Measurements from ENCODE around the gene TRIM6. TPM values are rescaled to one million over a fixed set of nuclear protein-coding genes. Genes with fewer than 3 reads are reported as not detected.
A peak's percentile ranks its signal among the peaks of the same experiment; 100 is the strongest.

TRIM6 gene
- total and polyA plus RNA-seq, 9 of the 15 experiments (the other 6 are each of a cell fraction or from before 2014, with no cell fraction given) = 5.0 to 11.8 (median 8.7) TPM

DNA sequence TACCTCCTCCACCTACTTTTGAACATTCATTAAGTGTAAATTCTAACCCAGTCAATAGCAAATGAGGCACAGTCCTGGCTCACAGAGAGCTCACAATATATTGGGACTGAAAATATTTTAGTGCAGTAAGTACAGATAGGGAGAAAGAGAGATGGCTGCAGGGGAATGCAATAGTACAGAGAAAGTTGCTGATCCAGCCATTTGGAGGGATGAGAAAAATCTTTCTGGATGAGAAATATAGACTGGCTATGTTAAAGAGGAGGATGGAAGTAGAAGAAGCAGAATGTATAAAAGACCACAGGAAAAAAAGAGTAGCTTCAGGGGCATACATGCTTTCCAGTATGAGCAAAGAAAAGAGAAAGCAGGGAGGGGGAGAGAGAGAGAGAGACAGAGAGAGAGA is 19.3 kb upstream of the TRIM6 start (continued):
- TF ChIP-seq, protein P1, sequence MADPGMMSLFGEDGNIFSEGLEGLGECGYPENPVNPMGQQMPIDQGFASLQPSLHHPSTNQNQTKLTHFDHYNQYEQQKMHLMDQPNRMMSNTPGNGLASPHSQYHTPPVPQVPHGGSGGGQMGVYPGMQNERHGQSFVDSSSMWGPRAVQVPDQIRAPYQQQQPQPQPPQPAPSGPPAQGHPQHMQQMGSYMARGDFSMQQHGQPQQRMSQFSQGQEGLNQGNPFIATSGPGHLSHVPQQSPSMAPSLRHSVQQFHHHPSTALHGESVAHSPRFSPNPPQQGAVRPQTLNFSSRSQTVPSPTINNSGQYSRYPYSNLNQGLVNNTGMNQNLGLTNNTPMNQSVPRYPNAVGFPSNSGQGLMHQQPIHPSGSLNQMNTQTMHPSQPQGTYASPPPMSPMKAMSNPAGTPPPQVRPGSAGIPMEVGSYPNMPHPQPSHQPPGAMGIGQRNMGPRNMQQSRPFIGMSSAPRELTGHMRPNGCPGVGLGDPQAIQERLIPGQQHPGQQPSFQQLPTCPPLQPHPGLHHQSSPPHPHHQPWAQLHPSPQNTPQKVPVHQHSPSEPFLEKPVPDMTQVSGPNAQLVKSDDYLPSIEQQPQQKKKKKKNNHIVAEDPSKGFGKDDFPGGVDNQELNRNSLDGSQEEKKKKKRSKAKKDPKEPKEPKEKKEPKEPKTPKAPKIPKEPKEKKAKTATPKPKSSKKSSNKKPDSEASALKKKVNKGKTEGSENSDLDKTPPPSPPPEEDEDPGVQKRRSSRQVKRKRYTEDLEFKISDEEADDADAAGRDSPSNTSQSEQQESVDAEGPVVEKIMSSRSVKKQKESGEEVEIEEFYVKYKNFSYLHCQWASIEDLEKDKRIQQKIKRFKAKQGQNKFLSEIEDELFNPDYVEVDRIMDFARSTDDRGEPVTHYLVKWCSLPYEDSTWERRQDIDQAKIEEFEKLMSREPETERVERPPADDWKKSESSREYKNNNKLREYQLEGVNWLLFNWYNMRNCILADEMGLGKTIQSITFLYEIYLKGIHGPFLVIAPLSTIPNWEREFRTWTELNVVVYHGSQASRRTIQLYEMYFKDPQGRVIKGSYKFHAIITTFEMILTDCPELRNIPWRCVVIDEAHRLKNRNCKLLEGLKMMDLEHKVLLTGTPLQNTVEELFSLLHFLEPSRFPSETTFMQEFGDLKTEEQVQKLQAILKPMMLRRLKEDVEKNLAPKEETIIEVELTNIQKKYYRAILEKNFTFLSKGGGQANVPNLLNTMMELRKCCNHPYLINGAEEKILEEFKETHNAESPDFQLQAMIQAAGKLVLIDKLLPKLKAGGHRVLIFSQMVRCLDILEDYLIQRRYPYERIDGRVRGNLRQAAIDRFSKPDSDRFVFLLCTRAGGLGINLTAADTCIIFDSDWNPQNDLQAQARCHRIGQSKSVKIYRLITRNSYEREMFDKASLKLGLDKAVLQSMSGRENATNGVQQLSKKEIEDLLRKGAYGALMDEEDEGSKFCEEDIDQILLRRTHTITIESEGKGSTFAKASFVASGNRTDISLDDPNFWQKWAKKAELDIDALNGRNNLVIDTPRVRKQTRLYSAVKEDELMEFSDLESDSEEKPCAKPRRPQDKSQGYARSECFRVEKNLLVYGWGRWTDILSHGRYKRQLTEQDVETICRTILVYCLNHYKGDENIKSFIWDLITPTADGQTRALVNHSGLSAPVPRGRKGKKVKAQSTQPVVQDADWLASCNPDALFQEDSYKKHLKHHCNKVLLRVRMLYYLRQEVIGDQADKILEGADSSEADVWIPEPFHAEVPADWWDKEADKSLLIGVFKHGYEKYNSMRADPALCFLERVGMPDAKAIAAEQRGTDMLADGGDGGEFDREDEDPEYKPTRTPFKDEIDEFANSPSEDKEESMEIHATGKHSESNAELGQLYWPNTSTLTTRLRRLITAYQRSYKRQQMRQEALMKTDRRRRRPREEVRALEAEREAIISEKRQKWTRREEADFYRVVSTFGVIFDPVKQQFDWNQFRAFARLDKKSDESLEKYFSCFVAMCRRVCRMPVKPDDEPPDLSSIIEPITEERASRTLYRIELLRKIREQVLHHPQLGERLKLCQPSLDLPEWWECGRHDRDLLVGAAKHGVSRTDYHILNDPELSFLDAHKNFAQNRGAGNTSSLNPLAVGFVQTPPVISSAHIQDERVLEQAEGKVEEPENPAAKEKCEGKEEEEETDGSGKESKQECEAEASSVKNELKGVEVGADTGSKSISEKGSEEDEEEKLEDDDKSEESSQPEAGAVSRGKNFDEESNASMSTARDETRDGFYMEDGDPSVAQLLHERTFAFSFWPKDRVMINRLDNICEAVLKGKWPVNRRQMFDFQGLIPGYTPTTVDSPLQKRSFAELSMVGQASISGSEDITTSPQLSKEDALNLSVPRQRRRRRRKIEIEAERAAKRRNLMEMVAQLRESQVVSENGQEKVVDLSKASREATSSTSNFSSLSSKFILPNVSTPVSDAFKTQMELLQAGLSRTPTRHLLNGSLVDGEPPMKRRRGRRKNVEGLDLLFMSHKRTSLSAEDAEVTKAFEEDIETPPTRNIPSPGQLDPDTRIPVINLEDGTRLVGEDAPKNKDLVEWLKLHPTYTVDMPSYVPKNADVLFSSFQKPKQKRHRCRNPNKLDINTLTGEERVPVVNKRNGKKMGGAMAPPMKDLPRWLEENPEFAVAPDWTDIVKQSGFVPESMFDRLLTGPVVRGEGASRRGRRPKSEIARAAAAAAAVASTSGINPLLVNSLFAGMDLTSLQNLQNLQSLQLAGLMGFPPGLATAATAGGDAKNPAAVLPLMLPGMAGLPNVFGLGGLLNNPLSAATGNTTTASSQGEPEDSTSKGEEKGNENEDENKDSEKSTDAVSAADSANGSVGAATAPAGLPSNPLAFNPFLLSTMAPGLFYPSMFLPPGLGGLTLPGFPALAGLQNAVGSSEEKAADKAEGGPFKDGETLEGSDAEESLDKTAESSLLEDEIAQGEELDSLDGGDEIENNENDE (IDR thresholded peaks at IDR 0.05; ENCODE audit: low read depth, low read length) = no peak
- TF ChIP-seq, protein P2, sequence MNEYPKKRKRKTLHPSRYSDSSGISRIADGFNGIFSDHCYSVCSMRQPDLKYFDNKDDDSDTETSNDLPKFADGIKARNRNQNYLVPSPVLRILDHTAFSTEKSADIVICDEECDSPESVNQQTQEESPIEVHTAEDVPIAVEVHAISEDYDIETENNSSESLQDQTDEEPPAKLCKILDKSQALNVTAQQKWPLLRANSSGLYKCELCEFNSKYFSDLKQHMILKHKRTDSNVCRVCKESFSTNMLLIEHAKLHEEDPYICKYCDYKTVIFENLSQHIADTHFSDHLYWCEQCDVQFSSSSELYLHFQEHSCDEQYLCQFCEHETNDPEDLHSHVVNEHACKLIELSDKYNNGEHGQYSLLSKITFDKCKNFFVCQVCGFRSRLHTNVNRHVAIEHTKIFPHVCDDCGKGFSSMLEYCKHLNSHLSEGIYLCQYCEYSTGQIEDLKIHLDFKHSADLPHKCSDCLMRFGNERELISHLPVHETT (CRISPR knock-in tag; conservative IDR thresholded peaks at IDR 0.05 in 1 of 2, IDR thresholded peaks at IDR 0.05 in 1 of 2) = no peak
- TF ChIP-seq ZNF232 (CRISPR knock-in tag; IDR thresholded peaks at IDR 0.05) = no peak
- TF ChIP-seq SIN3A (IDR thresholded peaks at IDR 0.05; ENCODE audit: borderline replicate concordance in 2 of 2, control insufficient read depth in 1 of 2, low read depth in 2 of 2, low read length in 2 of 2) = no peak
- TF ChIP-seq TEAD4 (IDR thresholded peaks at IDR 0.05; ENCODE audit: low read length) = no peak
- TF ChIP-seq TEAD4 (CRISPR knock-in tag; IDR thresholded peaks at IDR 0.05; ENCODE audit: borderline replicate concordance) = no peak
- no peak for TF ChIP-seq IFI16 (CRISPR knock-in tag; IDR thresholded peaks at IDR 0.05)
- no peak for TF ChIP-seq TCF7 (IDR thresholded peaks at IDR 0.05; ENCODE audit: borderline replicate concordance)
- TF ChIP-seq ZNF384 (IDR thresholded peaks at IDR 0.05; ENCODE audit: low read depth, low read length) = no peak
- TF ChIP-seq CREM (IDR thresholded peaks at IDR 0.05; ENCODE audit: low read depth) = no peak
- TF ChIP-seq, protein P3, sequence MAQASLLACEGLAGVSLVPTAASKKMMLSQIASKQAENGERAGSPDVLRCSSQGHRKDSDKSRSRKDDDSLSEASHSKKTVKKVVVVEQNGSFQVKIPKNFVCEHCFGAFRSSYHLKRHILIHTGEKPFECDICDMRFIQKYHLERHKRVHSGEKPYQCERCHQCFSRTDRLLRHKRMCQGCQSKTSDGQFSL (CRISPR knock-in tag; IDR thresholded peaks at IDR 0.05) = no peak
- TF ChIP-seq, protein P3 (tag; IDR thresholded peaks at IDR 0.05) = no peak
- TF ChIP-seq NR4A1 (CRISPR knock-in tag; IDR thresholded peaks at IDR 0.05) = no peak
- no peak for TF ChIP-seq NR4A1 (tag; IDR thresholded peaks at IDR 0.05)
- peak; percentile 25; the same call in 1 of the 2 replicates for TF ChIP-seq MAFG (tag; conservative IDR thresholded peaks at IDR 0.05)
